GM23248 (cell line): ENCODE results near the gene SKIC3. TPM values are rescaled to one million over a fixed set of nuclear protein-coding genes. Genes with fewer than 3 reads are reported as not detected.

ENCODE experiments used
- DNase-seq: peaks from one replicate; pipeline ENCODE4 v3.0.0-alpha.2; 2015
- H2AFZ ChIP-seq: fragments of 200-600 bp; sonication (generic); 2 replicates; pipeline ENCODE4 v1.6.1; 2016; ENCODE audit warnings: antibody characterized with exemption
- H3F3A ChIP-seq: fragments of 200-600 bp; sonication (generic); 2 replicates; pipeline ENCODE4 v1.6.1; 2016; ENCODE audit warnings: mild to moderate bottlenecking, antibody characterized with exemption, mixed run types; ENCODE audit not compliant: insufficient read depth
- H3K27ac ChIP-seq: fragments of 200-600 bp; sonication (generic); 2 replicates; pipeline ENCODE4 v1.5.1; 2016; ENCODE audit warnings: mild to moderate bottlenecking
- H3K27me3 ChIP-seq: fragments of 200-600 bp; sonication (generic); replicated peaks from 2 replicates; pipeline ENCODE4 v1.6.1; 2016; ENCODE audit warnings: mild to moderate bottlenecking; ENCODE audit not compliant: insufficient read depth
- H3K36me3 ChIP-seq: fragments of 200-600 bp; sonication (generic); 2 replicates; pipeline ENCODE4 v1.6.1; 2016; ENCODE audit warnings: low read depth, mild to moderate bottlenecking
- H3K4me1 ChIP-seq: fragments of 200-600 bp; sonication (generic); 2 replicates; pipeline ENCODE4 v1.6.1; 2016; ENCODE audit warnings: mild to moderate bottlenecking; ENCODE audit not compliant: insufficient read depth
- H3K4me2 ChIP-seq: fragments of 200-600 bp; sonication (generic); one replicate; pipeline ENCODE4 v1.6.1; 2016; ENCODE audit warnings: mild to moderate bottlenecking; ENCODE audit not compliant: unreplicated experiment
- H3K4me3 ChIP-seq: fragments of 200-600 bp; sonication (generic); 2 replicates; pipeline ENCODE4 v1.5.1; 2016; ENCODE audit warnings: mild to moderate bottlenecking
- H3K79me2 ChIP-seq: fragments of 200-600 bp; sonication (generic); 2 replicates; pipeline ENCODE4 v1.6.1; 2016; ENCODE audit warnings: mild to moderate bottlenecking; ENCODE audit not compliant: insufficient read depth
- H3K9ac ChIP-seq: fragments of 200-600 bp; sonication (generic); 2 replicates; pipeline ENCODE4 v1.6.1; 2016; ENCODE audit warnings: mild to moderate bottlenecking
- H3K9me2 ChIP-seq: fragments of 200-600 bp; sonication (generic); 2 replicates; pipeline ENCODE4 v1.6.1; 2016; ENCODE audit warnings: mixed run types, mild to moderate bottlenecking, moderate library complexity; ENCODE audit not compliant: insufficient read depth
- H3K9me3 ChIP-seq: fragments of 200-600 bp; sonication (generic); one replicate; pipeline ENCODE4 v1.6.1; 2017; ENCODE audit warnings: low read depth
- H4K20me1 ChIP-seq: fragments of 200-600 bp; sonication (generic); 2 replicates; pipeline ENCODE4 v1.6.0; 2016; ENCODE audit not compliant: insufficient read depth
- EZH2 ChIP-seq: fragments of 200-600 bp; sonication (generic); IDR thresholded peaks from 2 replicates; pipeline ENCODE4 v1.6.1; 2018; ENCODE audit warnings: antibody characterized with exemption, mild to moderate bottlenecking; ENCODE audit not compliant: insufficient read depth, poor library complexity, severe bottlenecking
- EZH2phosphoT487 ChIP-seq: fragments of 200-600 bp; sonication (generic); IDR thresholded peaks from 2 replicates; pipeline ENCODE4 v1.6.1; 2018; ENCODE audit warnings: antibody characterized with exemption, moderate library complexity, mild to moderate bottlenecking, low read depth; ENCODE audit not compliant: insufficient read depth
- WGBS, 2 experiments: methylation state at CpG; one replicate each; pipeline ENCODE4 v1.1.6; 2015 to 2017; ENCODE audit warnings: low lambda C conversion rate in 2 of 2, low coverage in 1 of 2; ENCODE audit errors: missing lambda C conversion rate in 2 of 2; 5-methylcytosine and 5-hydroxymethylcytosine counted together
- in situ Hi-C: fragments of 300-500 bp; cut with MboI; formaldehyde crosslinking; loops from 2 replicates; pipeline ENCODE4 v1.15.0; 2020
- polyA plus RNA-seq: library from polyadenylated mRNA; unstranded; fragments of >200 nt; fragmentation: Nextera tagmentation; extraction: Ambion mirVana; gene quantifications from 2 replicates; pipeline ENCODE4 v1.2.1, GENCODE V29; 2016
- total RNA-seq: library from RNA; depleted of rRNA; stranded (reverse); fragments of >200 nt; shearing (Covaris generic); gene quantifications from 2 replicates; pipeline ENCODE4 v1.2.3, GENCODE V29; 2014

SKIC3 gene
- total and polyA plus RNA-seq, 2 experiments from 2014 or later: 77.6 to 101 TPM

DNA sequence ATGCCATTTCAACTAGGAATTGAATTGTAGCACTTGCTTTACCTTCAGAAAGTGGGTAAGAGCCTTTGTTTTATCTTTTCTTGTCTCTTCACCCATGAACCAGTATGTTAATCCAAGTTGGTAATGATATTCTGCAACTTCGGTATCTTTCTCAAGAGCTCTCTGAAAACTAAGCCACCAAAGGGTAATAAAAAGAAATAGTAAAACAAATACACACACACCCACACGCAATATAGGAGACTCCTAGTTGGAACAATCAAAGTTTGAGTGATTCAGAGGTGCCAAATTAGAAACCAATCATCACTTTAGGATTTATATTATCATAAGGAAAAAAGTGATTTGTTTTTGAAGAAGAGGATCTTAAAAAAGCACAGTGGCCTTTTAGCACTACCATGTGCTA, 30.4 kb downstream of the SKIC3 start:
- Histone ChIP-seq H2AFZ (no peak overlapping the region), H3K4me3 (no peak overlapping the region), H3K4me2 (no peak overlapping the region), H3K27me3 (no peaks in the 10 kb centered on the region), H3K9me3 (no peaks in the 10 kb centered on the region), H3K36me3 (peaks cover 82% of the 10 kb centered on the region), H3K9me2 (no peaks in the 10 kb centered on the region), H3K4me1 (no peaks in the 10 kb centered on the region; the same call in 1 of the 2 replicates), H3K9ac (no peak overlapping the region), H3K79me2 (0 out of 2 replicates have a peak, but pooled peaks cover 11% of the 10 kb centered on the region), H3F3A (no peaks in the 10 kb centered on the region), H4K20me1 (no peaks in the 10 kb centered on the region), H3K27ac (no peak overlapping the region)
- no peak for DNase-seq
- WGBS, 2 experiments: 95% methylated on average over 2 of the region's 2 CpGs
- no peak for TF ChIP-seq EZH2
- TF ChIP-seq EZH2phosphoT487: no peak
- in situ Hi-C loops: no loop called here

DNA sequence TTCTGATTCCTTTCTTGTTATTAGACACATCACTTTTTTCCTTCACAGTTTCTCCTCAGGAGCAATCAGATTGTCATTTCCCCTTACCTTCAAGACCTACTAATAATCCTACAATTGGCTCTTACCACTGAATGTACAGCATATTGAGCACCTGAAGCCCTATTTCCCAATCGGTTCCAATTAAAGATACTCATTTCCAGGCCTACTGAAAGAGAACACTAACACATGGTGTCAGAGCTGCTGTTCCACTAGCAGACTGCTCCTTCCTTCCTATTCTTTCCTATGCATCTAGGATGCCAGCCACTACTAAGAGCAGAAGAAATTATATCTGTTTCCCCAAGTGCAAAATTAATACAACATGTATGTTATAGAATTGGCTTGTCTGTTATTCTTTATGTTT, 34.6 kb downstream of the SKIC3 start:
- Histone ChIP-seq H4K20me1 (no peaks in the 10 kb centered on the region), H3K79me2 (no peaks in the 10 kb centered on the region), H3K27me3 (no peaks in the 10 kb centered on the region), H3K36me3 (peaks cover 89% of the 10 kb centered on the region), H3K9me3 (no peaks in the 10 kb centered on the region), H3K9me2 (no peaks in the 10 kb centered on the region), H3K4me1 (no peaks in the 10 kb centered on the region), H2AFZ (no peak overlapping the region), H3K9ac (no peak overlapping the region), H3F3A (no peaks in the 10 kb centered on the region), H3K4me3 (no peak overlapping the region), H3K27ac (no peak overlapping the region), H3K4me2 (no peak overlapping the region)
- WGBS, 2 experiments: 6 to 12% methylated on average over 1 of the region's 1 CpG
- in situ Hi-C loops: no loop called here
- no peak for TF ChIP-seq EZH2phosphoT487
- TF ChIP-seq EZH2: no peak
- no peak for DNase-seq

DNA sequence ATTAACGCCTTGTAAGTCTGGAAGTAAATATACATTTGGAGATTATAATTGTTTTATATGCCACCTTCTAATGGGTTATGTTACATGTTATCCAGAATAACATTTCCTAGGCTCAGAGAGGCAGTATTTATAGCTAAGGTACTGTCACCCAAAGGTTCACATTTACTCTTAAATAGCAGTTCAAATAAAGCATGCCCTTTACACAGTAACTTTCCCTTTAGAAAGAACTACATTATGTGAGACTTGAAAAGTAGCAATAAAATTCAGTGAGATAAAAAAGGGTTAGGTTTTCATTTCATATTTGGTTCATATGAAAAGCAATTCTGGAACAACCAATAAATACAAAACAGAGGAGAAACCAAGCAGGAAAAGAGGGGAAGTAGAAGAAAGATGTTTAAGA, 35.1 kb downstream of the SKIC3 start:
- 95 to 97% methylated on average over 1 of the region's 1 CpG for WGBS, 2 experiments
- peaks cover 91% of the 10 kb centered on the region for H3K36me3 ChIP-seq
- H2AFZ ChIP-seq: no peak overlapping the region

DNA sequence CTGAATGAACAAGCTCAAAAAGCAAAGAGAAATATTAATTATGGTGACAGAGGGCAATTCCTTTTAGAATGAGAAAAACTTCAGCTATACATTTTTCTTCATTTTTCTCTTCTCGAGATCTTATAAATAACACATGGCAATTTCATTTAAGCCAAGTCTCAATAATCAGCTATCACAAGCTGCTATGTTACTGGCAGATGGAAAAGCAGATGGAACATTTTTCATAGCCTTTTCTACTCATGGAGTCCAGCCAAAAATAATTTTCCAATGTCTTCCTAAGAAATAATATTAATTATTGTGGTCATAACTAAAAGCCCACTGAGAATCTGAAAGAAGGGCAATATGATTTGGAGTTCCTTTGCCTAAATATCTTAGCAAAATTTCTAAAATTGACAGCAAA, 35.6 kb downstream of the SKIC3 start:
- H3K36me3 ChIP-seq: peaks cover 93% of the 10 kb centered on the region
- no peaks in the 10 kb centered on the region for H3K27me3 ChIP-seq
- no peak for DNase-seq

More for the DNA sequence above, 35.1 kb downstream of the SKIC3 start:
- Histone ChIP-seq H3K9me3 (no peaks in the 10 kb centered on the region), H3K27me3 (no peaks in the 10 kb centered on the region), H3K9me2 (no peaks in the 10 kb centered on the region), H3K4me2 (no peak overlapping the region), H3K27ac (no peak overlapping the region), H4K20me1 (no peaks in the 10 kb centered on the region), H3K4me3 (no peak overlapping the region), H3K79me2 (no peaks in the 10 kb centered on the region), H3K9ac (no peak overlapping the region), H3F3A (no peaks in the 10 kb centered on the region), H3K4me1 (no peaks in the 10 kb centered on the region)
- no peak for DNase-seq
- TF ChIP-seq EZH2 (no peak), EZH2phosphoT487 (no peak)
- in situ Hi-C loops: no loop called here

DNA sequence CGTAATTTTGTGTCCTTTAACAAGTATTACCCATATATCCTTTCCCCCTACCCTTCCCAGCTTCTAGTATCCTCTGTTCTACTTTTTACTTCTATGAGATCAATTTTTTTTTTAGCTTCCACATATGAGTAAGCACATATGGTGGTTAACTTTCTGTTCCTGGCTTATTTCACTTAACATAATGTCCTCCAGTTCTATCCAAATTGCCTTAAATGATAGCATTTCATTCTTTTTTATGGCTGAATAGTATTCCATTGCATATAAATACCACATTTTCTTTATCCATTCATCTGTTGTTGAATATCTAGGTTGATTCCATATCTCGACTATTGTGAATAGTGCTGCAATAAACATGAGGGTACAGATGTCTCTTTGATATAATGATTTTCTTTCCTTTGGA, 36.4 kb downstream of the SKIC3 start:
- Histone ChIP-seq H3K9me2 (no peaks in the 10 kb centered on the region), H3K36me3 (peaks cover 92% of the 10 kb centered on the region), H3K4me2 (no peak overlapping the region), H4K20me1 (no peaks in the 10 kb centered on the region), H3K4me3 (no peak overlapping the region), H3K9me3 (no peaks in the 10 kb centered on the region), H3K4me1 (no peaks in the 10 kb centered on the region), H3K79me2 (no peaks in the 10 kb centered on the region), H3K27ac (no peak overlapping the region), H3K27me3 (no peaks in the 10 kb centered on the region), H3F3A (no peaks in the 10 kb centered on the region), H3K9ac (no peak overlapping the region), H2AFZ (no peak overlapping the region)
- DNase-seq: no peak
- WGBS, 2 experiments: 94 to 99% methylated on average over 2 of the region's 2 CpGs
- in situ Hi-C loops: no loop called here
- TF ChIP-seq EZH2: no peak
- TF ChIP-seq EZH2phosphoT487: no peak

More for the DNA sequence above, 35.6 kb downstream of the SKIC3 start:
- H3K9me2 ChIP-seq: no peaks in the 10 kb centered on the region
- no peak overlapping the region for H3K4me3 ChIP-seq
- no peaks in the 10 kb centered on the region for H3K4me1 ChIP-seq
- H3K79me2 ChIP-seq: no peaks in the 10 kb centered on the region
- H3K27ac ChIP-seq: no peak overlapping the region
- no peaks in the 10 kb centered on the region for H4K20me1 ChIP-seq
- H3K4me2 ChIP-seq: no peak overlapping the region
- H3K9me3 ChIP-seq: no peaks in the 10 kb centered on the region
- H2AFZ ChIP-seq: no peak overlapping the region
- no peak for TF ChIP-seq EZH2
- no peak overlapping the region for H3K9ac ChIP-seq
- no peaks in the 10 kb centered on the region for H3F3A ChIP-seq
- in situ Hi-C loops: no loop called here
- WGBS, 2 experiments: 22 to 42% methylated on average over 1 of the region's 1 CpG
